ENCODE results near the gene TENM4. TPM values are rescaled to one million over a fixed set of nuclear protein-coding genes. Genes with fewer than 3 reads are reported as not detected.
"Not testable (repeated sequence)": the region's sequence is repeated elsewhere in the genome, so short reads cannot be mapped to it uniquely, and the experiment has no call there.

Gene TENM4
- total RNA-seq, 8 experiments from 2014 or later, result 0.59 to 82.2 (median 24.2) TPM

GRCh38 chr11:78991681-78992080 lies 449.1 kb downstream of the TENM4 start:
- peaks cover 5 to 7% of the 10 kb centered on the region in 2 donors for H3K4me1 ChIP-seq (replicated peaks in 1 of 2)
- H3K4me3 ChIP-seq, result no peak overlapping the region
- H3K27ac ChIP-seq, result no peak overlapping the region
- no peak for ATAC-seq (replicated peaks in 6 of 8)
- in situ Hi-C loops (cut with MboI; ENCODE audit: low pct_unique_long_range_greater_than_20kb in 2 of 9, low sequenced_read_pairs in 9 of 9, unreplicated experiment in 9 of 9), result no loop called here

- Histone ChIP-seq H3K4me3 (no peak overlapping the region), H3K27ac (no peak overlapping the region), H3K4me1 (replicated peaks in 1 of 2) (peaks cover 5 to 7% of the 10 kb centered on the region in 2 donors)
- peak in 1 of 8 experiments; percentile 62 for ATAC-seq (replicated peaks in 6 of 8)
- in situ Hi-C loops (cut with MboI; ENCODE audit: low pct_unique_long_range_greater_than_20kb in 2 of 9, low sequenced_read_pairs in 9 of 9, unreplicated experiment in 9 of 9), result no loop called here
- WGBS, 10 experiments, result 25 to 85% (median 64%) methylated on average over 1 to 9 of the region's 9 CpGs
Observed at GRCh38 chr11:78990261-78990660, 450.6 kb downstream of the TENM4 start.

- no peak for ATAC-seq (replicated peaks in 6 of 8)
- no peak overlapping the region for H3K4me3 ChIP-seq
- H3K4me1 ChIP-seq (replicated peaks in 1 of 2), result peaks cover 5 to 7% of the 10 kb centered on the region in 2 donors
- 67 to 100% (median 93%) methylated on average over 1 to 4 of the region's 4 CpGs; no CpG with 5 or more reads in 2 of the 10 experiments for WGBS, 10 experiments
- in situ Hi-C loops (cut with MboI; ENCODE audit: low pct_unique_long_range_greater_than_20kb in 2 of 9, low sequenced_read_pairs in 9 of 9, unreplicated experiment in 9 of 9), result no loop called here
- H3K27ac ChIP-seq, result no peak overlapping the region
Observed at GRCh38 chr11:78987748-78988147, 453.1 kb downstream of the TENM4 start.

- WGBS, 10 experiments, result 20 to 100% (median 93%) methylated on average over 1 to 6 of the region's 8 CpGs; no CpG with 5 or more reads in 3 of the 10 experiments
- H3K4me1 ChIP-seq (replicated peaks in 1 of 2), result peaks cover 5 to 7% of the 10 kb centered on the region in 2 donors
- in situ Hi-C loops (cut with MboI; ENCODE audit: low pct_unique_long_range_greater_than_20kb in 2 of 9, low sequenced_read_pairs in 9 of 9, unreplicated experiment in 9 of 9), result no loop called here
- H3K4me3 ChIP-seq, result no peak overlapping the region
- no peak for ATAC-seq (replicated peaks in 6 of 8)
- H3K27ac ChIP-seq, result no peak overlapping the region
Observed at GRCh38 chr11:78986305-78986704, 454.5 kb downstream of the TENM4 start.

- in situ Hi-C loops (cut with MboI; ENCODE audit: low pct_unique_long_range_greater_than_20kb in 2 of 9, low sequenced_read_pairs in 9 of 9, unreplicated experiment in 9 of 9), result no loop called here
- H3K4me1 ChIP-seq (replicated peaks in 1 of 2), result peaks cover 3 to 5% of the 10 kb centered on the region in 2 donors
- WGBS, 10 experiments, result 50 to 100% (median 73%) methylated on average over 1 to 3 of the region's 3 CpGs; no CpG with 5 or more reads in 1 of the 10 experiments
- H3K4me3 ChIP-seq, result no peak overlapping the region
- ATAC-seq (replicated peaks in 6 of 8), result no peak
- H3K27ac ChIP-seq, result no peak overlapping the region
Observed at GRCh38 chr11:78985663-78986062, 455.2 kb downstream of the TENM4 start.

GRCh38 chr11:78982473-78982872 lies 458.4 kb downstream of the TENM4 start:
- no peak overlapping the region for H3K4me3 ChIP-seq
- H3K4me1 ChIP-seq (replicated peaks in 1 of 2), result peaks cover 0 to 2% of the 10 kb centered on the region in 2 donors
- in situ Hi-C loops (cut with MboI; ENCODE audit: low pct_unique_long_range_greater_than_20kb in 2 of 9, low sequenced_read_pairs in 9 of 9, unreplicated experiment in 9 of 9), result no loop called here
- ATAC-seq (replicated peaks in 6 of 8), result no peak
- H3K27ac ChIP-seq, result no peak overlapping the region
- 33 to 100% (median 78%) methylated on average over 1 to 4 of the region's 4 CpGs; no CpG with 5 or more reads in 6 of the 10 experiments for WGBS, 10 experiments

GRCh38 chr11:78981153-78981552 lies 459.7 kb downstream of the TENM4 start:
- Histone ChIP-seq H3K27ac (no peak overlapping the region), H3K4me3 (no peak overlapping the region), H3K4me1 (replicated peaks in 1 of 2) (no peaks in the 10 kb centered on the region)
- 0 to 100% (median 90%) methylated on average over 1 to 3 of the region's 3 CpGs; no CpG with 5 or more reads in 2 of the 10 experiments for WGBS, 10 experiments
- in situ Hi-C loops (cut with MboI; ENCODE audit: low pct_unique_long_range_greater_than_20kb in 2 of 9, low sequenced_read_pairs in 9 of 9, unreplicated experiment in 9 of 9), result no loop called here
- peak in 2 of 8 experiments; percentile 50 to 94 for ATAC-seq (replicated peaks in 6 of 8)

GRCh38 chr11:78978831-78979230 lies 462.0 kb downstream of the TENM4 start:
- H3K27ac ChIP-seq, result no peak overlapping the region
- no peak overlapping the region for H3K4me3 ChIP-seq
- ATAC-seq (replicated peaks in 6 of 8), result no peak
- in situ Hi-C loops (cut with MboI; ENCODE audit: low pct_unique_long_range_greater_than_20kb in 2 of 9, low sequenced_read_pairs in 9 of 9, unreplicated experiment in 9 of 9), result no loop called here
- peaks cover 0 to 6% of the 10 kb centered on the region in 2 donors for H3K4me1 ChIP-seq (replicated peaks in 1 of 2)
- 17 to 100% (median 86%) methylated on average over 1 to 2 of the region's 2 CpGs; no CpG with 5 or more reads in 5 of the 10 experiments for WGBS, 10 experiments

- in situ Hi-C loops (cut with MboI; ENCODE audit: low pct_unique_long_range_greater_than_20kb in 2 of 9, low sequenced_read_pairs in 9 of 9, unreplicated experiment in 9 of 9); H3K4me1 ChIP-seq (replicated peaks in 1 of 2); ATAC-seq (replicated peaks in 6 of 8); H3K4me3 ChIP-seq; H3K27ac ChIP-seq: not testable (repeated sequence)
- 9 to 100% (median 82%) methylated on average over 1 to 3 of the region's 3 CpGs; no CpG with 5 or more reads in 3 of the 10 experiments for WGBS, 10 experiments
Observed at GRCh38 chr11:78977848-78978247, 463.0 kb downstream of the TENM4 start.

GRCh38 chr11:78977009-78977408 lies 463.8 kb downstream of the TENM4 start:
- no peak overlapping the region for H3K4me3 ChIP-seq
- peak in 2 of 8 experiments; percentile 79 to 80 for ATAC-seq (replicated peaks in 6 of 8)
- no peak overlapping the region for H3K27ac ChIP-seq
- 42 to 100% (median 92%) methylated on average over 2 to 3 of the region's 3 CpGs; no CpG with 5 or more reads in 4 of the 10 experiments for WGBS, 10 experiments
- in situ Hi-C loops (cut with MboI; ENCODE audit: low pct_unique_long_range_greater_than_20kb in 2 of 9, low sequenced_read_pairs in 9 of 9, unreplicated experiment in 9 of 9), result no loop called here
- peaks cover 5 to 11% of the 10 kb centered on the region in 2 donors for H3K4me1 ChIP-seq (replicated peaks in 1 of 2)

GRCh38 chr11:78975081-78975480 lies 465.7 kb downstream of the TENM4 start:
- ATAC-seq (replicated peaks in 6 of 8), result no peak
- 28 to 80% methylated on average over 2 of the region's 5 CpGs; no CpG with 5 or more reads in 8 of the 10 experiments for WGBS, 10 experiments
- Histone ChIP-seq H3K27ac (no peak overlapping the region), H3K4me3 (no peak overlapping the region), H3K4me1 (replicated peaks in 1 of 2) (peaks cover 6 to 11% of the 10 kb centered on the region in 2 donors)
- in situ Hi-C loops (cut with MboI; ENCODE audit: low pct_unique_long_range_greater_than_20kb in 2 of 9, low sequenced_read_pairs in 9 of 9, unreplicated experiment in 9 of 9), result no loop called here

- Histone ChIP-seq H3K4me3 (no peak overlapping the region), H3K4me1 (replicated peaks in 1 of 2) (peaks cover 13 to 16% of the 10 kb centered on the region in 2 donors), H3K27ac (no peak overlapping the region)
- in situ Hi-C loops (cut with MboI; ENCODE audit: low pct_unique_long_range_greater_than_20kb in 2 of 9, low sequenced_read_pairs in 9 of 9, unreplicated experiment in 9 of 9), result loop anchor here in 1 of 9 experiments (25.0 kb wide), 1 partner anchor 162 kb away; no protein-coding TSS in a partner anchor
- WGBS, 10 experiments, result 0 to 33% (median 11%) methylated on average over 1 of the region's 1 CpG; no CpG with 5 or more reads in 7 of the 10 experiments
- peak in 2 of 8 experiments; percentile 53 to 81 for ATAC-seq (replicated peaks in 6 of 8)
Observed at GRCh38 chr11:78973876-78974275, 467.0 kb downstream of the TENM4 start.

GRCh38 chr11:78972590-78972989 lies 468.2 kb downstream of the TENM4 start:
- Histone ChIP-seq H3K4me3 (no peak overlapping the region), H3K27ac (no peak overlapping the region), H3K4me1 (replicated peaks in 1 of 2) (peaks cover 13 to 16% of the 10 kb centered on the region in 2 donors)
- ATAC-seq (replicated peaks in 6 of 8), result peak in 5 of 8 experiments; percentile 20 to 74 (median 39)
- in situ Hi-C loops (cut with MboI; ENCODE audit: low pct_unique_long_range_greater_than_20kb in 2 of 9, low sequenced_read_pairs in 9 of 9, unreplicated experiment in 9 of 9), result loop anchor here in 1 of 9 experiments (25.0 kb wide), 1 partner anchor 160 kb away; no protein-coding TSS in a partner anchor

GRCh38 chr11:78972177-78972576 lies 468.7 kb downstream of the TENM4 start:
- no peak for ATAC-seq (replicated peaks in 6 of 8)
- 60 to 92% (median 87%) methylated on average over 3 to 7 of the region's 7 CpGs; no CpG with 5 or more reads in 1 of the 10 experiments for WGBS, 10 experiments
- no peak overlapping the region for H3K27ac ChIP-seq
- peaks cover 13 to 16% of the 10 kb centered on the region in 2 donors for H3K4me1 ChIP-seq (replicated peaks in 1 of 2)
- no peak overlapping the region for H3K4me3 ChIP-seq
- in situ Hi-C loops (cut with MboI; ENCODE audit: low pct_unique_long_range_greater_than_20kb in 2 of 9, low sequenced_read_pairs in 9 of 9, unreplicated experiment in 9 of 9), result loop anchor here in 1 of 9 experiments (25.0 kb wide), 1 partner anchor 160 kb away; no protein-coding TSS in a partner anchor

All from motor neuron (in vitro differentiated cells).